ENCODE measurements around the gene CBR4.
"Not testable (repeated sequence)": the region's sequence is repeated elsewhere in the genome, so short reads cannot be mapped to it uniquely, and the experiment has no call there.

The CBR4 gene

GRCh38 chr4:169010125-169011023 is at the start of gene CBR4:
Gene CBR4 (minus strand): TSS chr4:169010255. CDS start chr4:169010089, 166 bp downstream.
- peak; percentile 96 for DNase-seq

- DNase-seq = no peak
Measured at GRCh38 chr4:169059306-169060211, 49.5 kb upstream of the CBR4 start.

- DNase-seq = no peak
Measured at GRCh38 chr4:169058312-169058711, 48.3 kb upstream of the CBR4 start.

- DNase-seq = no peak
Measured at GRCh38 chr4:169054879-169055278, 44.8 kb upstream of the CBR4 start.

GRCh38 chr4:169052594-169052945 is 42.5 kb upstream of the CBR4 start:
- DNase-seq = no peak

GRCh38 chr4:169051761-169052593 is 41.9 kb upstream of the CBR4 start:
- DNase-seq = peak; percentile 78

GRCh38 chr4:169050881-169051760 is 41.1 kb upstream of the CBR4 start:
- DNase-seq = no peak

- no peak for DNase-seq
Measured at GRCh38 chr4:169050284-169050683, 40.2 kb upstream of the CBR4 start.

- no peak for DNase-seq
Measured at GRCh38 chr4:169048868-169049414, 38.9 kb upstream of the CBR4 start.

- DNase-seq = no peak
Measured at GRCh38 chr4:169047956-169048355, 37.9 kb upstream of the CBR4 start.

GRCh38 chr4:169045862-169046584 is 36.0 kb upstream of the CBR4 start:
- peak; percentile 2 for DNase-seq

- no peak for DNase-seq
Measured at GRCh38 chr4:169044714-169045447, 34.8 kb upstream of the CBR4 start.

- no peak for DNase-seq
Measured at GRCh38 chr4:169042608-169043007, 32.6 kb upstream of the CBR4 start.

- DNase-seq = no peak
Measured at GRCh38 chr4:169040559-169041261, 30.7 kb upstream of the CBR4 start.

- DNase-seq = no peak
Measured at GRCh38 chr4:169039251-169039954, 29.3 kb upstream of the CBR4 start.

- no peak for DNase-seq
Measured at GRCh38 chr4:169037506-169037905, 27.5 kb upstream of the CBR4 start.

- DNase-seq = not testable (repeated sequence)
Measured at GRCh38 chr4:169035871-169036620, 26.0 kb upstream of the CBR4 start.

GRCh38 chr4:169033660-169034059 is 23.6 kb upstream of the CBR4 start:
- DNase-seq = peak; percentile 19
